ENCODE data around the gene WIPI1.

The WIPI1 gene

GRCh38 chr17:68460715-68461114 lies 3.4 kb upstream of the WIPI1 start:
- no peak for DNase-seq (ENCODE audit: low spot score)

DNA sequence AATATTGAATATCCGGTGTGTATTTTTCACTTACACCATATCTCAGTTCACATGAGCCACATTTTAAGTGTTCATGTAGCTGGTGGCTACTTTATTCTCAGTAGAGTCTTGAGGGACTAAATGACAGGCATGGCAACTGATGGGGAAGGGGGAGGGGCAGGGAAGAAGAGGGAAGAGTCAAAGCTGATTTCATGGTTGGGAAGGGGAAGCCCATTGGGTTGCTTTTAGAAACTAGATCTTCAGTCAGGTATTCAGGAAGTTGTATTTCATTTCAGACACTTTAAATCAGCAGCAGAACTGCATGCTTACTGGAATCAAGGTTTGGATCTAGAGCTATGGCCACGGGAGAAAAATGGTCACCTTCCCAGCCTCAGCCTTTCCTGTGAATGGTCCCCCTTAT lies 2.9 kb upstream of the WIPI1 start:
- DNase-seq (ENCODE audit: low spot score) = no peak

GRCh38 chr17:68459037-68459639 lies 1.8 kb upstream of the WIPI1 start:
- DNase-seq (ENCODE audit: low spot score) = no peak

GRCh38 chr17:68458260-68459036 lies 1.2 kb upstream of the WIPI1 start:
- no peak for DNase-seq (ENCODE audit: low spot score)

- peak; percentile 100 for DNase-seq (ENCODE audit: low spot score)
Measured at GRCh38 chr17:68457539-68458259, 403 bp upstream of the WIPI1 start.

GRCh38 chr17:68456339-68457167 lies 743 bp downstream of the WIPI1 start:
- DNase-seq (ENCODE audit: low spot score) = no peak

DNA sequence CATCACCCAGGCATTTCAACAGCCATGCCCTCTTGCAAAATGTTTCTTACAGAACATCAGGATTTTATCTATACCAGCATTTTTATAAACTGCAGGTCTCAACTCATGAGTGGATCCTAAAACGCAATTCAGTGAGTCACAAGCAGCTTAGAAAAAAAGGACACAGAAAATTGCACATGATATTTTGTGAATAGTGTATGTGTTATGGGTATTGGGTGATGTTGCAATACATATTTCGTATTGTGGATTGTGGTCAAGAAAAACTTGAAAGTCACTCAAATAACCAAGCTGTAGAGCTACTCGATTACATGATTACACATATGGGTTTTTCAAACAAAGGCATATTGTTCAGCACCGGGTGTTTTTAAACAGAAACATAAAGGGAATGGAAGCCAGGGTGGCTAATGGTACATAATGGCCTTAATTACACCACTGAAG lies 1.4 kb downstream of the WIPI1 start:
- no peak for DNase-seq (ENCODE audit: low spot score)

- DNase-seq (ENCODE audit: low spot score) = no peak
Measured at GRCh38 chr17:68453991-68454665, 3.2 kb downstream of the WIPI1 start.

- no peak for DNase-seq (ENCODE audit: low spot score)
Measured at GRCh38 chr17:68452724-68453290, 4.5 kb downstream of the WIPI1 start.

GRCh38 chr17:68451670-68452354 lies 5.5 kb downstream of the WIPI1 start:
- DNase-seq (ENCODE audit: low spot score) = no peak

- DNase-seq (ENCODE audit: low spot score) = no peak
Measured at GRCh38 chr17:68450801-68451200, 6.5 kb downstream of the WIPI1 start.

DNA sequence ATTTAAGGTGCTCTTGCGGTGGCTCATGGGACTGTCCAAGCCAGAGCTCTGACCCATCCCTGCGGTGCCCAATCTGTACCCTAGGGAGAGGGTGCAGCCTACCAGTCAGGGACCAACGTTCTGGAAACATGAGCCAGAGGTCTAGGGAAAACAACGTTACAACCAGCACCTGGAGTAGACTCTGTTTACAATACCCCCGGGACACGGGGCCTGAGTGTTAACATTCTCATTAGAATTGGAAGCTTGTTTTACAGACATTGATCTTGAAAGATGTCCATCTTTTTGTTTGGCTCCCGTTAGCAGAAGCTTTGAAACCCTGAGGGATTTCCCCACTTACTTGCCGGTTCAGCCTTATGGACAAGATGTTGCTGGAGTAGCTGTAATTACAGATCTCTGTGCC lies 6.9 kb downstream of the WIPI1 start:
- DNase-seq (ENCODE audit: low spot score) = no peak

DNA sequence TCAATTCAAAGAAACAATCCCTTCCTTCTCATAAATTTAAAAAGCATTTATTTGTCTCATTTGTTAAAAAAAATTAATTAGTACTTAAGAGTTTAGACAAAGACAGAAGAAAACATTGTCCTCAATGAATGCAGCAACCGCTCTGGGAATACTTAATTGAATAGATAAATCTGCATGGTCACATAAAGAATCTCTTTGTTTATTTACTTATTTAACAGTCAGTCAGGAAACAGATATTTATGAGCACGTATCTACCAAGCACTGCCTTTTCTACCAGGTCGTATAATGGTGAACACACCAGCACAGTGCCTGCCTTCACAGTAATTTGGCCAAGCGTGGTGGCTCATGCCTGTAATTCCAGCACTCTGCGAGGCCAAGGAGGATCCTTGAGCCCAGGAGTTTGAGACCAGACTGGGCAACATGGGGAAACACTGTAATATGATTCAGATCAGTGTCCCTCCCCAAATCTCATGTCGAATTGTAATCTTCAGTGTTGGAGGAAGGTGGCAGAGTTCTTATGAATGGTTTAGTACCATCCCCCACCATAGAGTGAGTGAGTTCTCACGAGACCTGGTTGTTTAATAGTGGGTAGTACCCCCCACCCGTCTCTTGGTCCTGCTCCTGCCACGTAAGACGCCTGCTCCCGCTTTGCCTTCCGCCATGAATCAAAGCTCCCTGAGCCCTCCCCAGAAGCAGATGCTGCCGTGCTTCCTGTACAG lies 8.1 kb downstream of the WIPI1 start:
- no peak for DNase-seq (ENCODE audit: low spot score)

- DNase-seq (ENCODE audit: low spot score) = peak; percentile 68
Measured at GRCh38 chr17:68446626-68447041, 10.7 kb downstream of the WIPI1 start.

GRCh38 chr17:68445671-68446070 lies 11.6 kb downstream of the WIPI1 start:
- DNase-seq (ENCODE audit: low spot score) = no peak

GRCh38 chr17:68443972-68444464 lies 13.3 kb downstream of the WIPI1 start:
- DNase-seq (ENCODE audit: low spot score) = no peak

DNA sequence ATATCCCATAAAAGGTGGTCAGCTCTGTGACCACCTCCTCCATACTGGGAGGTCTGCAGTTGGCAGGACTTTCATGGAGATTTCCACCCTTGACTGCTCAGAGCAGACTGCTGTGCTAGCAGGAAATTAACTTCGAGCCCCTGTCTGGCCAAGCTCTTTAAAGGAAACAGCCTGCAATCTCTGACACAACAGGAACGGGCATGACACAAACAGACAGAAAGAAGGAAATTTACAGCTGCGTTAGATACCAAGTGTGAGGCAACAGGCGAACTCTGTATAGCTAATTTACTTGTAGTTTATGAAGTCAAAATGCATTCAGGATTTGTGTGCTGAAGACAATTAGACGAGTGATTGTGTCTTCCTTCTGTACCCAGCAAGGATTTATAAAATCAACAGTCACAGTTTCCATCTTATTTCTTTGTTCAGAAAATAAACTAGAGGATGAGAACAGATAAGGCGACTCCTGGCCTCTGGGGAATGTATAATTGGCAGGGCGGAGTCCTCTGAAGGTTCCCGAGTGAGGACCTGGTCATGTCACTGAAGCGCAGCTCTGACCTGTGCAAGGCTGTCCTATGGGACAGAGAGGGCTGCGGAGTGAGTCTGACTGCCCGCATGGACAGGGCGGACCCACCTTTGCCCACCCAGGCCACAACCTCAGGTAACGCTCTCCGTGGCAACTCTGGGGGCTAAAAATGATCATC lies 16.1 kb downstream of the WIPI1 start:
- DNase-seq (ENCODE audit: low spot score) = no peak

GRCh38 chr17:68440526-68440925 lies 16.8 kb downstream of the WIPI1 start:
- no peak for DNase-seq (ENCODE audit: low spot score)

DNA sequence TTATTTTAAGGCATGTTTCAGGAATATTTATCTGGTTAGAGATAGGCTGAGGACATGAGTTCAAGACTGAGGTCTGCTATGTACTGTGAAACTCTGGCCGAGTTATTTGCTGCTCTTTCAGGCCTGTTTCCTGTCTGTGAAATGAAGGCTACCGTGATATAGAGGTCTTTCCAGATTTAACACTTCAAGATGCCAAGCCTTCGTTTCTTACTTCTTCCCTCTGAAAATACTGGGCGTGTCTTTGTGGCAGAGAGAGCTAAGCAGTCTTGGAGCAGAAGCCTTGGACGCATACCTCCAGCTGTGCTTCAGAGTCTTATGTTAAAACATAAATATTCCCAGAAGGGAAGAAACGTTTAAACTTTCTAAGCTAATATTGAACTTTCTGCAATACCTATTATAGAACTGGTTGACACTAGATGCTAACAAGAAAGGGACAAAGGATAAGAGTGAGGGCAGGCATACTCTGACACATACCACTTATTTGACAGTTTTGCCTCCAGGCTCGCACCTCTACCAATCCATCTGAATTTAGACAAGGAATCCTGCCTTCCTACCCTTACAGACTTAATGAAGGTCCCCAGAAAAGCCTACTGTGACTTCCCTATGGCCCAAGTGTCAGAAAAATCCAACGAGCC lies 17.5 kb downstream of the WIPI1 start:
- no peak for DNase-seq (ENCODE audit: low spot score)
